HL-60/S4 treated with phorbol 12-myristate 13-acetate at 8.2 ng/mL for 4 days and 3 days (cell line): Measurements from ENCODE around the gene IFNA6.
"Not testable (repeated sequence)": the region's sequence is repeated elsewhere in the genome, so short reads cannot be mapped to it uniquely, and the experiment has no call there.

Experiments used
- in situ Hi-C: fragments of 300-500 bp; cut with MboI; formaldehyde crosslinking; loops from 2 replicates; pipeline ENCODE4 v1.15.0; 2022; ENCODE audit warnings: low sequenced_read_pairs

The IFNA6 gene

GRCh38 chr9:21350787-21351186, at the start of gene IFNA6:
TSS of gene IFNA6 (minus strand) at chr9:21350887. CDS start at chr9:21350887, 0 bp downstream.
- in situ Hi-C loops, result no loop called here

- in situ Hi-C loops, result no loop called here
Observed at GRCh38 chr9:21399956-21400355, 49.3 kb upstream of the IFNA6 start.

GRCh38 chr9:21398955-21399489, 48.3 kb upstream of the IFNA6 start:
- in situ Hi-C loops, result no loop called here

GRCh38 chr9:21395778-21396717, 45.4 kb upstream of the IFNA6 start:
- in situ Hi-C loops, result no loop called here

GRCh38 chr9:21392270-21392669, 41.6 kb upstream of the IFNA6 start:
- in situ Hi-C loops, result no loop called here

GRCh38 chr9:21385131-21385670, 34.5 kb upstream of the IFNA6 start, which contains the start of gene IFNA2:
TSS of gene IFNA2 (minus strand) at chr9:21385398. CDS start at chr9:21385329, 69 bp downstream.
- in situ Hi-C loops, result no loop called here

GRCh38 chr9:21383627-21384026, 32.9 kb upstream of the IFNA6 start:
- in situ Hi-C loops, result no loop called here

GRCh38 chr9:21381448-21382339, 31.0 kb upstream of the IFNA6 start:
- in situ Hi-C loops, result no loop called here

GRCh38 chr9:21371467-21371866, 20.8 kb upstream of the IFNA6 start:
- in situ Hi-C loops, result not testable (repeated sequence)

GRCh38 chr9:21367957-21368356, 17.3 kb upstream of the IFNA6 start, which contains the start of gene IFNA13:
TSS of gene IFNA13 (minus strand) at chr9:21368057. CDS start at chr9:21368010, 47 bp downstream.
- in situ Hi-C loops, result no loop called here

- in situ Hi-C loops, result not testable (repeated sequence)
Observed at GRCh38 chr9:21367169-21367568, 16.5 kb upstream of the IFNA6 start.

GRCh38 chr9:21362287-21362686, 11.6 kb upstream of the IFNA6 start:
- in situ Hi-C loops, result no loop called here

GRCh38 chr9:21357479-21358460, 7.1 kb upstream of the IFNA6 start:
- in situ Hi-C loops, result no loop called here

- in situ Hi-C loops, result no loop called here
Observed at GRCh38 chr9:21348430-21348970, 2.2 kb downstream of the IFNA6 start.

- in situ Hi-C loops, result no loop called here
Observed at GRCh38 chr9:21340735-21341134, 10.0 kb downstream of the IFNA6 start.

GRCh38 chr9:21336457-21336856, 14.2 kb downstream of the IFNA6 start:
- in situ Hi-C loops, result no loop called here

GRCh38 chr9:21334701-21335632, 15.7 kb downstream of the IFNA6 start, which contains the start of gene KLHL9:
TSS of gene KLHL9 (minus strand) at chr9:21335404. CDS start at chr9:21334859, 545 bp downstream.
- in situ Hi-C loops, result no loop called here

GRCh38 chr9:21333226-21333625, 17.5 kb downstream of the IFNA6 start:
- in situ Hi-C loops, result no loop called here
